Measurements from ENCODE around the gene ZNF511. TPM values are rescaled to one million over a fixed set of nuclear protein-coding genes. Genes with fewer than 3 reads are reported as not detected.

Gene ZNF511
- total and polyA plus RNA-seq, 9 of the 15 experiments (the other 6 are each of a cell fraction or from before 2014, with no cell fraction given) = 0.61 to 69.3 (median 40.1) TPM

DNA sequence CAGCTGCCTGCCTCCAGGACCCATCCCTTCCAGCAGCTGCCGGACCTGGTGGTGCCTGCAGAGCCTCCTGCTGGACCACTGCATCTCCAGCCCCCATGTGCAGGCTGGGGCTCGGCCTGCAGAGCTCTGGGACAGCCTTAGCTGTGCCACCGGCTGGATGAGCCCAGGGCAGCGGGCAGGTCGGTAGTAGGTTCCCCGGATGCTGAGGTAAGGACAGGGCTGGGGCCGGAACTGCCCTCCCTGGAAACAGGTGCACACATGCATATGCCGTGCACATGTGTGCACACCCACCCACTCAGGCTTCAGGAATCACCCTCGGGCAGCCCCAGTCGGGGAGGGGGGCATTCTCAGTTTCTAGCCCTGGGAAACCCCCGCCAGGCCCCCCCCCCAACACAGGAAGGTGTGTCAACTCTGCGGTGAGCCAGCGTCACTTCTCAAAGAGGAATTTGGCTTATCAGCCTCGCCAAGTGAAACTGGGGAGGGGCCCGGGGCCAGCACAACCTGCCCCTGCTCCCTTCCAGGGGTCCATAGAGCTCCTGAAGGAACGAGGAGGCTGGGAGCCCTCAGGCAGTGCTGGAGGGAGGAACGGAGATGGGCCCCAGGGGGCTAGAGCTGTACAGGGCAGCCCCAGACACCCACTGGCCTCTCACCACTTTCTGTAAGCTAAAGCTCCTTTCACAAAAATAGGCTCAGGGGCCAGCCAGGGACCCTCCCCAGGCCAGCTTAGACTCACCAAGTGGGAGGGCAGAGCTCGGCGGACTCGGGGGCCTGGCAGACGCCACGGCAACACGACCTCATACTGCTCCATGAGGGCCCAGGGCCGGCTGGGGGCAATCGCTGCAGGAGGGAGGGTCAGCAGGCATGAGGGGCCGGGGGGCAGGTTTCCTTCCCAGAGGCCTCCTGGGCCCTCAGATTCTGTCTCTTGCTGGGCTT, 33.7 kb upstream of the ZNF511 start (continued):
- TF ChIP-seq ELK1 (CRISPR knock-in tag; IDR thresholded peaks at IDR 0.05) (no peak), PYGO2 (tag; IDR thresholded peaks at IDR 0.05) (no peak), TBL1XR1 (IDR thresholded peaks at IDR 0.05; ENCODE audit: low read length in 2 of 2) (no peak), CCNT2 (IDR thresholded peaks at IDR 0.05; ENCODE audit: borderline replicate concordance, extremely low read depth, insufficient read length, low read depth, low read length) (peak; percentile 9), SOX6 (IDR thresholded peaks at IDR 0.05) (no peak), GMEB1 (CRISPR knock-in tag; IDR thresholded peaks at IDR 0.05) (no peak), PHTF2 (CRISPR knock-in tag; IDR thresholded peaks at IDR 0.05) (no peak), PTTG1 (tag; IDR thresholded peaks at IDR 0.05; ENCODE audit: low read depth) (no peak), ZNF780A (CRISPR knock-in tag; IDR thresholded peaks at IDR 0.05) (no peak), DPF2 (IDR thresholded peaks at IDR 0.05) (peak; percentile 37; the same call in 1 of the 2 replicates), ZNF764 (CRISPR knock-in tag; IDR thresholded peaks at IDR 0.05; ENCODE audit: low read depth) (no peak), NCOA6 (IDR thresholded peaks at IDR 0.05) (no peak), E2F3 (CRISPR knock-in tag; IDR thresholded peaks at IDR 0.05) (no peak), ZNF707 (CRISPR knock-in tag; conservative IDR thresholded peaks at IDR 0.05) (no peak), ZNF324 (CRISPR knock-in tag; IDR thresholded peaks at IDR 0.05) (no peak), ZNF785 (CRISPR knock-in tag; IDR thresholded peaks at IDR 0.05) (no peak)
- TF ChIP-seq, protein P1, sequence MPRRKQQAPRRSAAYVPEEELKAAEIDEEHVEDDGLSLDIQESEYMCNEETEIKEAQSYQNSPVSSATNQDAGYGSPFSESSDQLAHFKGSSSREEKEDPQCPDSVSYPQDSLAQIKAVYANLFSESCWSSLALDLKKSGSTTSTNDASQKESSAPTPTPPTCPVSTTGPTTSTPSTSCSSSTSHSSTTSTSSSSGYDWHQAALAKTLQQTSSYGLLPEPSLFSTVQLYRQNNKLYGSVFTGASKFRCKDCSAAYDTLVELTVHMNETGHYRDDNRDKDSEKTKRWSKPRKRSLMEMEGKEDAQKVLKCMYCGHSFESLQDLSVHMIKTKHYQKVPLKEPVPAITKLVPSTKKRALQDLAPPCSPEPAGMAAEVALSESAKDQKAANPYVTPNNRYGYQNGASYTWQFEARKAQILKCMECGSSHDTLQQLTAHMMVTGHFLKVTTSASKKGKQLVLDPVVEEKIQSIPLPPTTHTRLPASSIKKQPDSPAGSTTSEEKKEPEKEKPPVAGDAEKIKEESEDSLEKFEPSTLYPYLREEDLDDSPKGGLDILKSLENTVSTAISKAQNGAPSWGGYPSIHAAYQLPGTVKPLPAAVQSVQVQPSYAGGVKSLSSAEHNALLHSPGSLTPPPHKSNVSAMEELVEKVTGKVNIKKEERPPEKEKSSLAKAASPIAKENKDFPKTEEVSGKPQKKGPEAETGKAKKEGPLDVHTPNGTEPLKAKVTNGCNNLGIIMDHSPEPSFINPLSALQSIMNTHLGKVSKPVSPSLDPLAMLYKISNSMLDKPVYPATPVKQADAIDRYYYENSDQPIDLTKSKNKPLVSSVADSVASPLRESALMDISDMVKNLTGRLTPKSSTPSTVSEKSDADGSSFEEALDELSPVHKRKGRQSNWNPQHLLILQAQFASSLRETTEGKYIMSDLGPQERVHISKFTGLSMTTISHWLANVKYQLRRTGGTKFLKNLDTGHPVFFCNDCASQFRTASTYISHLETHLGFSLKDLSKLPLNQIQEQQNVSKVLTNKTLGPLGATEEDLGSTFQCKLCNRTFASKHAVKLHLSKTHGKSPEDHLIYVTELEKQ (CRISPR knock-in tag; IDR thresholded peaks at IDR 0.05) = no peak
- TF ChIP-seq, protein P2, sequence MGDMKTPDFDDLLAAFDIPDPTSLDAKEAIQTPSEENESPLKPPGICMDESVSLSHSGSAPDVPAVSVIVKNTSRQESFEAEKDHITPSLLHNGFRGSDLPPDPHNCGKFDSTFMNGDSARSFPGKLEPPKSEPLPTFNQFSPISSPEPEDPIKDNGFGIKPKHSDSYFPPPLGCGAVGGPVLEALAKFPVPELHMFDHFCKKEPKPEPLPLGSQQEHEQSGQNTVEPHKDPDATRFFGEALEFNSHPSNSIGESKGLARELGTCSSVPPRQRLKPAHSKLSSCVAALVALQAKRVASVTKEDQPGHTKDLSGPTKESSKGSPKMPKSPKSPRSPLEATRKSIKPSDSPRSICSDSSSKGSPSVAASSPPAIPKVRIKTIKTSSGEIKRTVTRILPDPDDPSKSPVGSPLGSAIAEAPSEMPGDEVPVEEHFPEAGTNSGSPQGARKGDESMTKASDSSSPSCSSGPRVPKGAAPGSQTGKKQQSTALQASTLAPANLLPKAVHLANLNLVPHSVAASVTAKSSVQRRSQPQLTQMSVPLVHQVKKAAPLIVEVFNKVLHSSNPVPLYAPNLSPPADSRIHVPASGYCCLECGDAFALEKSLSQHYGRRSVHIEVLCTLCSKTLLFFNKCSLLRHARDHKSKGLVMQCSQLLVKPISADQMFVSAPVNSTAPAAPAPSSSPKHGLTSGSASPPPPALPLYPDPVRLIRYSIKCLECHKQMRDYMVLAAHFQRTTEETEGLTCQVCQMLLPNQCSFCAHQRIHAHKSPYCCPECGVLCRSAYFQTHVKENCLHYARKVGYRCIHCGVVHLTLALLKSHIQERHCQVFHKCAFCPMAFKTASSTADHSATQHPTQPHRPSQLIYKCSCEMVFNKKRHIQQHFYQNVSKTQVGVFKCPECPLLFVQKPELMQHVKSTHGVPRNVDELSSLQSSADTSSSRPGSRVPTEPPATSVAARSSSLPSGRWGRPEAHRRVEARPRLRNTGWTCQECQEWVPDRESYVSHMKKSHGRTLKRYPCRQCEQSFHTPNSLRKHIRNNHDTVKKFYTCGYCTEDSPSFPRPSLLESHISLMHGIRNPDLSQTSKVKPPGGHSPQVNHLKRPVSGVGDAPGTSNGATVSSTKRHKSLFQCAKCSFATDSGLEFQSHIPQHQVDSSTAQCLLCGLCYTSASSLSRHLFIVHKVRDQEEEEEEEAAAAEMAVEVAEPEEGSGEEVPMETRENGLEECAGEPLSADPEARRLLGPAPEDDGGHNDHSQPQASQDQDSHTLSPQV (IDR thresholded peaks at IDR 0.05) = no peak

Measured in K562 (cell line).